HG02884 (cell line): Measurements from ENCODE around the gene VNN1.

Experiments used
- ATAC-seq: cut with Tn5 transposase; IDR thresholded peaks from one replicate; pipeline ENCODE4 v1.9.1; 2021; ENCODE audit warnings: mild to moderate bottlenecking, moderate library complexity; ENCODE audit not compliant: unreplicated experiment

Gene VNN1

GRCh38 chr6:132713352-132714134 is at the start of gene VNN1:
TSS of gene VNN1 (minus strand) at chr6:132714055. CDS start at chr6:132714035, 20 bp downstream.
- peak; percentile 69 for ATAC-seq

GRCh38 chr6:132763269-132763668 is 49.4 kb upstream of the VNN1 start:
- peak; percentile 83 for ATAC-seq

- ATAC-seq = peak; percentile 39
These were observed 46.4 kb upstream of the VNN1 start for GRCh38 chr6:132760256-132760655.

GRCh38 chr6:132758689-132759088 is 44.8 kb upstream of the VNN1 start:
- no peak for ATAC-seq

GRCh38 chr6:132752255-132752654 is 38.4 kb upstream of the VNN1 start:
- no peak for ATAC-seq

- no peak for ATAC-seq
These were observed 38.0 kb upstream of the VNN1 start for GRCh38 chr6:132751828-132752227.

GRCh38 chr6:132751306-132751705 is 37.5 kb upstream of the VNN1 start:
- ATAC-seq = peak; percentile 34

GRCh38 chr6:132750455-132751248 is 36.8 kb upstream of the VNN1 start:
- peak; percentile 74 for ATAC-seq

- ATAC-seq = no peak
These were observed 35.3 kb upstream of the VNN1 start for GRCh38 chr6:132749111-132749510.

GRCh38 chr6:132748446-132748845 is 34.6 kb upstream of the VNN1 start:
- no peak for ATAC-seq

GRCh38 chr6:132746048-132746447 is 32.2 kb upstream of the VNN1 start:
- no peak for ATAC-seq

GRCh38 chr6:132742495-132742894 is 28.6 kb upstream of the VNN1 start:
- no peak for ATAC-seq

GRCh38 chr6:132741281-132741680 is 27.4 kb upstream of the VNN1 start:
- ATAC-seq = no peak

GRCh38 chr6:132736239-132736638 is 22.4 kb upstream of the VNN1 start:
- ATAC-seq = no peak

GRCh38 chr6:132734694-132735236 is 20.9 kb upstream of the VNN1 start:
- ATAC-seq = no peak

- no peak for ATAC-seq
These were observed 20.0 kb upstream of the VNN1 start for GRCh38 chr6:132733814-132734213.

GRCh38 chr6:132733283-132733682 is 19.4 kb upstream of the VNN1 start:
- ATAC-seq = no peak

GRCh38 chr6:132731086-132731485 is 17.2 kb upstream of the VNN1 start:
- no peak for ATAC-seq

- no peak for ATAC-seq
These were observed 16.7 kb upstream of the VNN1 start for GRCh38 chr6:132730560-132730959.

- no peak for ATAC-seq
These were observed 14.8 kb upstream of the VNN1 start for GRCh38 chr6:132728616-132729015.

GRCh38 chr6:132726608-132726975 is 12.7 kb upstream of the VNN1 start:
- ATAC-seq = peak; percentile 16
